ENCODE data around the gene ALK. TPM values are rescaled to one million over a fixed set of nuclear protein-coding genes. Genes with fewer than 3 reads are reported as not detected.

The ALK gene
- total and polyA plus RNA-seq, 2 donors (not counting 1 experiment from before 2014, with no cell fraction given): under 0.01 to 0.02 TPM

GRCh38 chr2:29557268-29557667, 364.1 kb downstream of the ALK start:
- Histone ChIP-seq H3K36me3 (ENCODE audit: control insufficient read depth, insufficient read depth, low read length) (no peaks in the 10 kb centered on the region), H4K20me1 (ENCODE audit: control insufficient read depth, extremely low read depth, insufficient read depth, low read length) (no peaks in the 10 kb centered on the region), H3K79me2 (ENCODE audit: control insufficient read depth, insufficient read depth, low read length) (no peaks in the 10 kb centered on the region), H3K4me1 (ENCODE audit: control insufficient read depth, extremely low read depth, insufficient read depth, low read length) (no peaks in the 10 kb centered on the region), H3K27me3 (ENCODE audit: control insufficient read depth, insufficient read depth, low read length) (no peaks in the 10 kb centered on the region), H3K4me3 (replicated peaks in 1 of 4; ENCODE audit: control extremely low read depth in 1 of 4, insufficient read depth in 1 of 4, low read depth in 3 of 4, low read length in 4 of 4) (no peak overlapping the region), H3K27ac (ENCODE audit: insufficient read depth, low read length) (no peak overlapping the region), H3K4me2 (ENCODE audit: extremely low read depth, insufficient read depth, low read length) (no peak overlapping the region), H3K9ac (ENCODE audit: insufficient read depth, low read length) (no peak overlapping the region), H3K9me3 (ENCODE audit: control insufficient read depth, insufficient read depth, low read depth, low read length) (no peaks in the 10 kb centered on the region), H2AFZ (ENCODE audit: low read length) (no peak overlapping the region)
- no peak for DNase-seq (ENCODE audit: low read depth in 2 of 2)
- no peak for TF ChIP-seq CTCF (conservative IDR thresholded peaks at IDR 0.05 in 1 of 2, IDR thresholded peaks at IDR 0.05 in 1 of 2; ENCODE audit: low read depth in 1 of 2, low read length in 2 of 2)

GRCh38 chr2:29549069-29549380, 372.4 kb downstream of the ALK start:
- H3K4me3 ChIP-seq (replicated peaks in 1 of 4; ENCODE audit: control extremely low read depth in 1 of 4, insufficient read depth in 1 of 4, low read depth in 3 of 4, low read length in 4 of 4): no peak overlapping the region
- no peaks in the 10 kb centered on the region for H3K79me2 ChIP-seq (ENCODE audit: control insufficient read depth, insufficient read depth, low read length)
- TF ChIP-seq EZH2 (IDR thresholded peaks at IDR 0.05; ENCODE audit: low read length, missing control alignments) (no peak), CTCF (conservative IDR thresholded peaks at IDR 0.05 in 1 of 2, IDR thresholded peaks at IDR 0.05 in 1 of 2; ENCODE audit: low read depth in 1 of 2, low read length in 2 of 2) (no peak)
- no peaks in the 10 kb centered on the region for H3K36me3 ChIP-seq (ENCODE audit: control insufficient read depth, insufficient read depth, low read length)
- H3K4me1 ChIP-seq (ENCODE audit: control insufficient read depth, extremely low read depth, insufficient read depth, low read length): no peaks in the 10 kb centered on the region
- no peak for DNase-seq (ENCODE audit: low read depth in 2 of 2)
- H3K27ac ChIP-seq (ENCODE audit: insufficient read depth, low read length): no peak overlapping the region
- H3K9me3 ChIP-seq (ENCODE audit: control insufficient read depth, insufficient read depth, low read depth, low read length): no peaks in the 10 kb centered on the region
- no peak overlapping the region for H3K9ac ChIP-seq (ENCODE audit: insufficient read depth, low read length)
- no peak overlapping the region for H3K4me2 ChIP-seq (ENCODE audit: extremely low read depth, insufficient read depth, low read length)
- no peak overlapping the region for H2AFZ ChIP-seq (ENCODE audit: low read length)
- H3K27me3 ChIP-seq (ENCODE audit: control insufficient read depth, insufficient read depth, low read length): no peaks in the 10 kb centered on the region
- H4K20me1 ChIP-seq (ENCODE audit: control insufficient read depth, extremely low read depth, insufficient read depth, low read length): no peaks in the 10 kb centered on the region

- Histone ChIP-seq H2AFZ (ENCODE audit: low read length) (no peak overlapping the region), H3K27ac (ENCODE audit: insufficient read depth, low read length) (no peak overlapping the region), H3K27me3 (ENCODE audit: control insufficient read depth, insufficient read depth, low read length) (no peaks in the 10 kb centered on the region), H3K9ac (ENCODE audit: insufficient read depth, low read length) (no peak overlapping the region), H3K4me1 (ENCODE audit: control insufficient read depth, extremely low read depth, insufficient read depth, low read length) (no peaks in the 10 kb centered on the region), H3K4me3 (replicated peaks in 1 of 4; ENCODE audit: control extremely low read depth in 1 of 4, insufficient read depth in 1 of 4, low read depth in 3 of 4, low read length in 4 of 4) (no peak overlapping the region), H3K36me3 (ENCODE audit: control insufficient read depth, insufficient read depth, low read length) (no peaks in the 10 kb centered on the region), H3K9me3 (ENCODE audit: control insufficient read depth, insufficient read depth, low read depth, low read length) (no peaks in the 10 kb centered on the region), H3K4me2 (ENCODE audit: extremely low read depth, insufficient read depth, low read length) (no peak overlapping the region), H3K79me2 (ENCODE audit: control insufficient read depth, insufficient read depth, low read length) (no peaks in the 10 kb centered on the region), H4K20me1 (ENCODE audit: control insufficient read depth, extremely low read depth, insufficient read depth, low read length) (no peaks in the 10 kb centered on the region)
- TF ChIP-seq EZH2 (IDR thresholded peaks at IDR 0.05; ENCODE audit: low read length, missing control alignments) (no peak), CTCF (conservative IDR thresholded peaks at IDR 0.05 in 1 of 2, IDR thresholded peaks at IDR 0.05 in 1 of 2; ENCODE audit: low read depth in 1 of 2, low read length in 2 of 2) (no peak)
- no peak for DNase-seq (ENCODE audit: low read depth in 2 of 2)
These were observed 376.5 kb downstream of the ALK start for GRCh38 chr2:29544917-29545316.
